ENCODE results near the gene DGCR2.
A peak's percentile ranks its signal among the peaks of the same experiment; 100 is the strongest.

The DGCR2 gene

DNA sequence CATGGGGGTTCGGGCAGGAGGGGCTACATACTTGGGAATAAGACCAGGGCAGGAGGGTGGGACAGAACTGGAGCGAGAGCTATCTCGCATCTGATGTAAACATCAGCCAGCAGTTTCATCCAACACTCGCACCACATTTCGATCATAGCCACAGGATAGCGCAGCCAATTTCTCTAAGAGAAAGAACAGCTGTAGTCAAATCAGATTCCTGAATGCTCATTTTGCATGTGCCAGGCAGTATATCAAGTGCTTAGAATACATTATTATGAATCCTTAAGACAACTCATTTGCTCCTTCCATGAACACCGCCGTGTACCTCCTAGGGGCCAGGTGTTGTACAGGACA lies 14.5 kb downstream of the DGCR2 start:
- no peak for DNase-seq
- H3K27me3 ChIP-seq (ENCODE audit: insufficient read depth, low read length, poor library complexity), result no peaks in the 10 kb centered on the region
- H3K27ac ChIP-seq (ENCODE audit: low read length), result no peak overlapping the region
- no peak overlapping the region for H3K9ac ChIP-seq (ENCODE audit: low read depth, low read length)
- no peak overlapping the region for H3K4me2 ChIP-seq (ENCODE audit: insufficient read depth, low read length)
- no peak for ATAC-seq (ENCODE audit: insufficient read depth, low read depth)
- H3K9me3 ChIP-seq (ENCODE audit: insufficient read depth, low read length, severe bottlenecking), result no peaks in the 10 kb centered on the region
- TF ChIP-seq, protein P1, sequence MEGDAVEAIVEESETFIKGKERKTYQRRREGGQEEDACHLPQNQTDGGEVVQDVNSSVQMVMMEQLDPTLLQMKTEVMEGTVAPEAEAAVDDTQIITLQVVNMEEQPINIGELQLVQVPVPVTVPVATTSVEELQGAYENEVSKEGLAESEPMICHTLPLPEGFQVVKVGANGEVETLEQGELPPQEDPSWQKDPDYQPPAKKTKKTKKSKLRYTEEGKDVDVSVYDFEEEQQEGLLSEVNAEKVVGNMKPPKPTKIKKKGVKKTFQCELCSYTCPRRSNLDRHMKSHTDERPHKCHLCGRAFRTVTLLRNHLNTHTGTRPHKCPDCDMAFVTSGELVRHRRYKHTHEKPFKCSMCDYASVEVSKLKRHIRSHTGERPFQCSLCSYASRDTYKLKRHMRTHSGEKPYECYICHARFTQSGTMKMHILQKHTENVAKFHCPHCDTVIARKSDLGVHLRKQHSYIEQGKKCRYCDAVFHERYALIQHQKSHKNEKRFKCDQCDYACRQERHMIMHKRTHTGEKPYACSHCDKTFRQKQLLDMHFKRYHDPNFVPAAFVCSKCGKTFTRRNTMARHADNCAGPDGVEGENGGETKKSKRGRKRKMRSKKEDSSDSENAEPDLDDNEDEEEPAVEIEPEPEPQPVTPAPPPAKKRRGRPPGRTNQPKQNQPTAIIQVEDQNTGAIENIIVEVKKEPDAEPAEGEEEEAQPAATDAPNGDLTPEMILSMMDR (IDR thresholded peaks at IDR 0.05; ENCODE audit: borderline replicate concordance, extremely low read depth, low read length, poor library complexity, severe bottlenecking), result no peak
- TF ChIP-seq EZH2 (IDR thresholded peaks at IDR 0.05; ENCODE audit: borderline replicate concordance, low read depth, low read length, severe bottlenecking), result no peak
- peaks cover 92% of the 10 kb centered on the region for H3K79me2 ChIP-seq (ENCODE audit: insufficient read depth, low read length)
- peaks cover 71% of the 10 kb centered on the region for H4K20me1 ChIP-seq (ENCODE audit: insufficient read depth, low read length)
- H3K4me3 ChIP-seq (ENCODE audit: low read depth in 1 of 2, low read length in 2 of 2), result no peak overlapping the region
- H3K36me3 ChIP-seq (ENCODE audit: insufficient read depth, low read length), result peaks cover 12% of the 10 kb centered on the region; the same call in 1 of the 2 replicates
- peaks cover 30% of the 10 kb centered on the region for H3K4me1 ChIP-seq (ENCODE audit: insufficient read depth, low read length)
- H2AFZ ChIP-seq (ENCODE audit: low read depth, low read length), result no peak overlapping the region

- Histone ChIP-seq H3K9ac (ENCODE audit: low read depth, low read length) (no peak overlapping the region), H4K20me1 (ENCODE audit: insufficient read depth, low read length) (peaks cover 71% of the 10 kb centered on the region), H3K9me3 (ENCODE audit: insufficient read depth, low read length, severe bottlenecking) (no peaks in the 10 kb centered on the region), H3K4me3 (ENCODE audit: low read depth in 1 of 2, low read length in 2 of 2) (no peak overlapping the region), H3K4me1 (ENCODE audit: insufficient read depth, low read length) (peaks cover 30% of the 10 kb centered on the region), H3K27me3 (ENCODE audit: insufficient read depth, low read length, poor library complexity) (no peaks in the 10 kb centered on the region), H3K4me2 (ENCODE audit: insufficient read depth, low read length) (no peak overlapping the region), H3K79me2 (ENCODE audit: insufficient read depth, low read length) (peaks cover 90% of the 10 kb centered on the region), H2AFZ (ENCODE audit: low read depth, low read length) (no peak overlapping the region), H3K27ac (ENCODE audit: low read length) (no peak overlapping the region), H3K36me3 (ENCODE audit: insufficient read depth, low read length) (peaks cover 12% of the 10 kb centered on the region; the same call in 1 of the 2 replicates)
- TF ChIP-seq, protein P1 (IDR thresholded peaks at IDR 0.05; ENCODE audit: borderline replicate concordance, extremely low read depth, low read length, poor library complexity, severe bottlenecking), result no peak
- TF ChIP-seq EZH2 (IDR thresholded peaks at IDR 0.05; ENCODE audit: borderline replicate concordance, low read depth, low read length, severe bottlenecking), result no peak
- no peak for ATAC-seq (ENCODE audit: insufficient read depth, low read depth)
- no peak for DNase-seq
These were observed 15.1 kb downstream of the DGCR2 start for GRCh38 chr22:19106886-19107729.

DNA sequence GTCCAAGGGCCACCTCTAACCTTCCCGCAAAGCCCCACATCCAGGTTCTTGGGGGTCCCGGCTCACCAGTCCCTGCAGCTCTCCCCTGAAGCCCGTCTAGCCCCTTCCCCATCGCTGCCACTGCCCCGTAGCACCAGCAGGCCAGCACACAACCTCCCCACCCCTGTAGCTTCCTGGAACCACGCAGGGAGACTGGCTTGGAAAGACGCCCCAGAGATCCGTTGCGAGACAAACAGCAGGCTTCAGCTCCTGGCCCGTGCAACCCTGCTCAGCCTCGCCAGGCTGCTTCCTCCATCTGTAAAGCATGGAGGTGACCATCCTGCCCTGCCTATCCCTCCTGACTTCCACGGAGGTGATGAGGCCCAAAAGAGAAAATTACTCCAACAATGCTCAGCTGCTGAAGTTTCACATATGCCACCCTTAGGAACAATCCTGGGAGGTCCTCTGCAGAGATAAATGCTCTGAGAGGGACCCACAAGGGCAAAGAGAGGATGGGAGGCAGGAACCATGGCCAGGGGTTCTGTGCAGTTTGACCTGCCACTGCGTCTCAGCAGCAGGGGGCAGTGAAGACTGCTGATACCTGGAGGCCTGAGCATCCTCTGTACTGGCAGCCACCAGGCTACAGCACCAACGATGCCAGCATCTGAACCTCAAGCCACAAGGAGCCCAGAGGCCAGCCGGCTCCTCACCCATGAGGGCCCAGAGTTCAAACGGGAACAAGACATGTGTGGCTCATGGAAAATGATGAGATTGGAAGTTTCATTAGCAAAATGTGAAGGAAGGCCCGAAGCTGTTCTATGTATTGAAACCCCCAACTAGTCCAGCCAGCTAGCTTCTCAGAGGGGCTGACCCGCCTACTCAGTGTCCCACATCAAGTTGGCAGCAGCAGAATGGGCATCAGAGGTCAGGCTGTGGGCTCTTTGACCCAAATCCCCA lies 16.1 kb downstream of the DGCR2 start:
- no peak for DNase-seq
- Histone ChIP-seq H3K4me2 (ENCODE audit: insufficient read depth, low read length) (no peak overlapping the region), H3K27ac (ENCODE audit: low read length) (no peak overlapping the region), H3K36me3 (ENCODE audit: insufficient read depth, low read length) (peaks cover 12% of the 10 kb centered on the region; the same call in 1 of the 2 replicates), H4K20me1 (ENCODE audit: insufficient read depth, low read length) (peaks cover 67% of the 10 kb centered on the region), H3K27me3 (ENCODE audit: insufficient read depth, low read length, poor library complexity) (no peaks in the 10 kb centered on the region), H2AFZ (ENCODE audit: low read depth, low read length) (no peak overlapping the region), H3K4me1 (ENCODE audit: insufficient read depth, low read length) (peaks cover 25% of the 10 kb centered on the region), H3K9ac (ENCODE audit: low read depth, low read length) (no peak overlapping the region), H3K4me3 (ENCODE audit: low read depth in 1 of 2, low read length in 2 of 2) (no peak overlapping the region), H3K9me3 (ENCODE audit: insufficient read depth, low read length, severe bottlenecking) (no peaks in the 10 kb centered on the region), H3K79me2 (ENCODE audit: insufficient read depth, low read length) (peaks cover 93% of the 10 kb centered on the region)
- no peak for TF ChIP-seq EZH2 (IDR thresholded peaks at IDR 0.05; ENCODE audit: borderline replicate concordance, low read depth, low read length, severe bottlenecking)
- TF ChIP-seq, protein P1 (IDR thresholded peaks at IDR 0.05; ENCODE audit: borderline replicate concordance, extremely low read depth, low read length, poor library complexity, severe bottlenecking), result peak; percentile 49
- ATAC-seq (ENCODE audit: insufficient read depth, low read depth), result no peak

Data from DND-41 (cell line).